Measurements from ENCODE around the gene CD226.

DNA sequence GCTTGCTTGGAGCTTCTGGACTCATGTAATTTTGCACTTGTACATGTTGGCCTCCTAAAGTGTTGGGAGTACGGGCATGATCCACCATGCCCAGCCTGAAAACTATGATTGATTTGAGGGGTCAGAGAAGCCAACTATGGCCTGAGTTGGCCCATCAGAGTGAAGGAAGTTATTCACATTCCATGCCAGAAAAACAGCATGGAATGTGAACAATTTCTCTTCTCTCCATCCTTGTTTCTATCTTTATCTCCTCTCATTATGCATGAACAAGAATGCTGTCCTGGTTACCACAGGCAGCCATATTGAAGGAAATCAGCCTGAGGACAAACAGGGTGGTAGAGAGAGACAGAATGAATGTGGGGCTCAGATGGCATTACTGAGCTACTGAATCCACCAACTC is 3.5 kb upstream of the CD226 start:
- TF ChIP-seq POLR2AphosphoS5 (IDR thresholded peaks at IDR 0.05; ENCODE audit: low read depth, low read length) (no peak), YY1 (IDR thresholded peaks at IDR 0.05; ENCODE audit: extremely low read depth, insufficient replicate concordance, low read depth, low read length) (no peak), POLR2A (IDR thresholded peaks at IDR 0.05; ENCODE audit: borderline replicate concordance, extremely low read depth, insufficient read depth, insufficient read length) (no peak), EZH2phosphoT487 (IDR thresholded peaks at IDR 0.05; ENCODE audit: borderline replicate concordance) (no peak), SP1 (IDR thresholded peaks at IDR 0.05; ENCODE audit: low read depth) (no peak), EZH2 (IDR thresholded peaks at IDR 0.05) (no peak), SIN3A (IDR thresholded peaks at IDR 0.05; ENCODE audit: low read depth) (no peak), REST (IDR thresholded peaks at IDR 0.05; ENCODE audit: low read depth) (no peak), JUND (IDR thresholded peaks at IDR 0.05) (no peak), MAX (IDR thresholded peaks at IDR 0.05) (no peak), ATF3 (IDR thresholded peaks at IDR 0.05) (no peak)
- TF ChIP-seq, protein P1, sequence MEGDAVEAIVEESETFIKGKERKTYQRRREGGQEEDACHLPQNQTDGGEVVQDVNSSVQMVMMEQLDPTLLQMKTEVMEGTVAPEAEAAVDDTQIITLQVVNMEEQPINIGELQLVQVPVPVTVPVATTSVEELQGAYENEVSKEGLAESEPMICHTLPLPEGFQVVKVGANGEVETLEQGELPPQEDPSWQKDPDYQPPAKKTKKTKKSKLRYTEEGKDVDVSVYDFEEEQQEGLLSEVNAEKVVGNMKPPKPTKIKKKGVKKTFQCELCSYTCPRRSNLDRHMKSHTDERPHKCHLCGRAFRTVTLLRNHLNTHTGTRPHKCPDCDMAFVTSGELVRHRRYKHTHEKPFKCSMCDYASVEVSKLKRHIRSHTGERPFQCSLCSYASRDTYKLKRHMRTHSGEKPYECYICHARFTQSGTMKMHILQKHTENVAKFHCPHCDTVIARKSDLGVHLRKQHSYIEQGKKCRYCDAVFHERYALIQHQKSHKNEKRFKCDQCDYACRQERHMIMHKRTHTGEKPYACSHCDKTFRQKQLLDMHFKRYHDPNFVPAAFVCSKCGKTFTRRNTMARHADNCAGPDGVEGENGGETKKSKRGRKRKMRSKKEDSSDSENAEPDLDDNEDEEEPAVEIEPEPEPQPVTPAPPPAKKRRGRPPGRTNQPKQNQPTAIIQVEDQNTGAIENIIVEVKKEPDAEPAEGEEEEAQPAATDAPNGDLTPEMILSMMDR (IDR thresholded peaks at IDR 0.05 in 2 of 3, conservative IDR thresholded peaks at IDR 0.05 in 1 of 3; ENCODE audit: borderline replicate concordance in 1 of 3, insufficient read depth in 1 of 3, low read depth in 2 of 3, low read length in 2 of 3), result no peak

Data from HCT116 (cell line).